Measurements from ENCODE around the gene SDK2. TPM values are rescaled to one million over a fixed set of nuclear protein-coding genes. Genes with fewer than 3 reads are reported as not detected.
A peak's percentile ranks its signal among the peaks of the same experiment; 100 is the strongest.

Gene SDK2
- polyA plus RNA-seq, 2 donors, result 0.29 to 0.55 TPM

DNA sequence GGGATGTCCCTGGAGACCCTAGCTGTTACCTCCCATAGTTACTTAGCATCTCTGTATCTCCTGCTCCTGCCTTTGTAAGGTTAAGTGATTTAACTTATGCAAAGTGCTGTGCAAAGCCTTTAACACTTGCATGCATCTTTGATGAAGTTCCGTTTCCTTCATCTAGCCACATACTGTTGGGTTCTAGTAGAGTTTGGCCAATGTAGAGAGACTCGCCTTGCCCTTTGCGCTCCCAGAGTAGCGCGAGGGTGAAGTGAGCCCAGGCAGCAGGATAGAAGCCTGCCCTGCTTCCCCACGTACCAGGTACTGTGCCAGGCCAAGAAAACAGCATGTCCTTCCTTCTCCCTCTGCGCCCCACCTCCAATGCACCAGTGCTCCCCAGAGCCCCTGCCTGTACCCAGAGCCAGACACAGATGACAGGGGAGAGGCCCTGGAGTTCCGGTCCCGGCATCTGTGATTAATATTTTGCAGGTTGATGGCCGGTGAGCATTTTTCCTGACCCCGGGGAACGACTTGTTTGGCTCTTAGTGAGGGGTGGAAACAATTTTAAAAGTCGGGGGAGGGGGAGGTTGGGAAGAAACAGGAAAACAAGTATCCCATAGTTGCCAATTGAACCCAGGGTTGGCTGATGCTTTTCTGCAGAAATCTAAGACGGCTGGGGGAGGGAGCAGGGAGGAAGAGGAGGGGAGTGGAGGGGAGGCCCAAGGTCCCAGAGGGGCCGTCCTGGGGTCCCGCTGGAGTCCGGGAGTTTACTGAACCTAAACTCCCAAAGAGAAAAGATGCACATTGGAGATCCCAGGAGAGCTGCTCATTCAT lies 319.3 kb downstream of the SDK2 start:
- Histone ChIP-seq H3K27me3 (ENCODE audit: control insufficient read depth in 1 of 2, insufficient read depth in 2 of 2, low read length in 2 of 2) (no peaks in the 10 kb centered on the region), H3K36me3 (ENCODE audit: control insufficient read depth in 2 of 2, insufficient read depth in 2 of 2, low read length in 1 of 2) (no peaks in the 10 kb centered on the region), H3K27ac (ENCODE audit: low read depth in 2 of 2, low read length in 1 of 2) (no peak overlapping the region), H3K4me1 (ENCODE audit: control insufficient read depth in 2 of 2, insufficient read depth in 2 of 2, low read length in 1 of 2) (peaks cover 0 to 9% of the 10 kb centered on the region in 2 donors), H3K4me3 (ENCODE audit: low read depth in 1 of 2, low read length in 2 of 2) (no peak overlapping the region), H3K9me3 (ENCODE audit: control insufficient read depth in 2 of 2, insufficient read depth in 1 of 2, low read depth in 1 of 2, low read length in 1 of 2) (no peaks in the 10 kb centered on the region)
- WGBS, 2 donors, result 70 to 77% methylated on average over 17 of the region's 17 CpGs

DNA sequence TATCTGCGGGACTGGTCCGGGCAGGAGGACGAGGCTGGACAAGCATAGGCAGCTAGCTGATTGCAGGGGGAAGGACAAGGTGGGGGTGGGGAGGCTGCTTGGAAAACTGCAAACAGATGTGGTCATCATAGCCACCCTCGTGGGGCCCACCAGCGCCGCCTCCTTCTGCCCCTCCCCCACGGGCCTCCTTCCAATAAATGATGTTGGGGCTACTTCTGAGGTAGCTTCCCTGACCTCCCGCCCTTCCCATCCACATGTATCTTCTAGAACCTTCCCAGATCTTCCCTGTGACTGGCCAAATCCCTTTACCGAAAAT lies 320.1 kb downstream of the SDK2 start:
- Histone ChIP-seq H3K36me3 (ENCODE audit: control insufficient read depth in 2 of 2, insufficient read depth in 2 of 2, low read length in 1 of 2) (no peaks in the 10 kb centered on the region), H3K4me3 (ENCODE audit: low read depth in 1 of 2, low read length in 2 of 2) (no peak overlapping the region), H3K27ac (ENCODE audit: low read depth in 2 of 2, low read length in 1 of 2) (no peak overlapping the region), H3K4me1 (ENCODE audit: control insufficient read depth in 2 of 2, insufficient read depth in 2 of 2, low read length in 1 of 2) (peaks cover 0 to 9% of the 10 kb centered on the region in 2 donors), H3K9me3 (ENCODE audit: control insufficient read depth in 2 of 2, insufficient read depth in 1 of 2, low read depth in 1 of 2, low read length in 1 of 2) (no peaks in the 10 kb centered on the region), H3K27me3 (ENCODE audit: control insufficient read depth in 1 of 2, insufficient read depth in 2 of 2, low read length in 2 of 2) (no peaks in the 10 kb centered on the region)
- WGBS, 2 donors, result 48 to 50% methylated on average over 8 to 9 of the region's 9 CpGs

DNA sequence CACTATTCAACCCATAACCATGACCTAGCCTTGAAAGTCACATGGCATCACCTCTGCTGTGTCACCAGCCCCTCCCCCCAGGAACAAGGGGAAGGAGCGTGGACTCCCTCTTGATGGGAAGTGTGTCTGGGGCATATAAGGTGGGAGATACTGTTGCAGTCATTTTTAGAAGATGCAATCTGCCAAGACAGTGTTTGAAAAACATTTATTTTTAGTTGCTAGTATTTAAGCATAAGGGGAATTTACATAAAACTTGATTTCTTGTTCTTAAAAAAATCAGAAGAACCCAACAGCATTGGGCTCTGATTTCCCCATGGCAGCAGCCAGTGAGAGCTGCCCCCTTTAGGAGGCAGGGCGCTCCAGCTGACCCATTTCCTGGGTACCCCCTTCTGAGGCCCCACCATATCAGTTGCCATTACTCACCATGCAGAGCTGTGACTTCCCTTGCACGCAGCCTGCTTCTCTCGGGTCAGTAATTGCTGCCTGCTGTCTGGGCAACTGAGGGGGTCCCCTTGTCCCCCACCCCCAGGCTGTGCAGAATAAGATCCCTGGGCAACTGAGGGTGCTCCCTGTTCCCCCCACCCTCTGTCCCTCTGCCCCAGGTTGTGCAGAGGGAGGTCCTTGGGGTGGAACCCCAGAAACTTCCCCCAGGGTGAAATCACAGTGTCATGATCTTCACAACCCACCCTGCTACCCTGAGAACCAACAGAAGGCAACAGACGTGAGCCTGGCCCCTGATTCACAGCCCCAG lies 320.7 kb downstream of the SDK2 start:
- Histone ChIP-seq H3K27ac (ENCODE audit: low read depth in 2 of 2, low read length in 1 of 2) (no peak overlapping the region), H3K36me3 (ENCODE audit: control insufficient read depth in 2 of 2, insufficient read depth in 2 of 2, low read length in 1 of 2) (no peaks in the 10 kb centered on the region), H3K27me3 (ENCODE audit: control insufficient read depth in 1 of 2, insufficient read depth in 2 of 2, low read length in 2 of 2) (no peaks in the 10 kb centered on the region), H3K4me3 (ENCODE audit: low read depth in 1 of 2, low read length in 2 of 2) (no peak overlapping the region), H3K4me1 (ENCODE audit: control insufficient read depth in 2 of 2, insufficient read depth in 2 of 2, low read length in 1 of 2) (peaks cover 0 to 9% of the 10 kb centered on the region in 2 donors), H3K9me3 (ENCODE audit: control insufficient read depth in 2 of 2, insufficient read depth in 1 of 2, low read depth in 1 of 2, low read length in 1 of 2) (no peaks in the 10 kb centered on the region)
- whole genome bisulfite sequencing, 2 donors, result 41 to 56% methylated on average over 5 of the region's 5 CpGs

DNA sequence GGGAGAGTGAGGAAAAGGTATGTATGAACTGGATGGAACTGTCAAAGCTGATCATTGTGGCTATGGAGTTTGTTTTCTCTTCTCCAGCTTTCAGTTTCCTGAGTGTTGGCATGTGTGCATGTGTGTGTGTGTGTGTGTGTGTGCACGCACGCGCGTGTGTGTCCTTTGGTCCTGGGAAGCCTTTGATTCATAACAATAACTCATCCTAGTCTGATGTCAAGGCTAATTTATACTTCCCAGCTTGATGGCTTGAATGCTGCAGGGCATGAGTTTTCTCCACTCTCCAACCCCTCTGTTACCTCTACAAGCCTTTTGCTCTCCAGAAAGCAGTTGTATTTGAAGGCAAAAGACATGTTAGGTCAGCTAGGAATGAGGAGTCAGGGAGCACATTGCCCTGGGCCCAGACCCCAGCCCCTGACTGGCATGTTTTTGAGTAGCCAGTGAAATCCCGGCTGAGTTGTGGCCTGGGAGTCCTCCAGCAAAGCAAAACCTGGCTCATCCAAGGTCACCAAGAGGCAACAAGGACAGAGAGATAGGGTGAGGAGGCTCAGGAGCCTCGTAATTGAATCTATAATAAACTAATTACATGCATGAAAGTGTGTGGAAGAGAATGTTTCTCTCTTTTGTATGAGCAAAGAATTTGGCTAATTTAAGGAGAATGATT lies 323.5 kb downstream of the SDK2 start:
- Histone ChIP-seq H3K4me3 (ENCODE audit: low read depth in 1 of 2, low read length in 2 of 2) (no peak overlapping the region), H3K4me1 (ENCODE audit: control insufficient read depth in 2 of 2, insufficient read depth in 2 of 2, low read length in 1 of 2) (peaks cover 2 to 20% of the 10 kb centered on the region in 2 donors), H3K9me3 (ENCODE audit: control insufficient read depth in 2 of 2, insufficient read depth in 1 of 2, low read depth in 1 of 2, low read length in 1 of 2) (no peaks in the 10 kb centered on the region), H3K36me3 (ENCODE audit: control insufficient read depth in 2 of 2, insufficient read depth in 2 of 2, low read length in 1 of 2) (no peaks in the 10 kb centered on the region), H3K27me3 (ENCODE audit: control insufficient read depth in 1 of 2, insufficient read depth in 2 of 2, low read length in 2 of 2) (no peaks in the 10 kb centered on the region), H3K27ac (ENCODE audit: low read depth in 2 of 2, low read length in 1 of 2) (no peak overlapping the region)
- 47 to 48% methylated on average over 6 of the region's 6 CpGs for WGBS, 2 donors

DNA sequence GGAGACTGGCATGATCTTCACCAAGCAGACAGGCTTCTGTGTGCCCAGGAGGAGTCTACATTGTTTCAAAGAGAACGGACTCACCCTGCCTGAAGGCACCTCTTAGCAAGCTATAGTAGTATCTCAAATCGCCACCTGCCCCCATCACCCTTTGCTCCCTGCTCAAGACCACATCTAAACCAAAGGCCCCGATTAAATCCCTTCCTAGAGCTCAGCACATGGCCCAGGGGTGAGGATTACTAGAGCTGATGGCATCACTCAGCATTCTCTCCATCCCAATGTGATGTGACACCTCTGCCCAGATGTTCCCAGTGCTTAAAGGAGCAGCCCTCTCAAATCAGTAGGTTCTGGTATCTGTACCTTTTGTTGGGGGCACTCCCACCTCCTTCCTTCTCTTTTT lies 324.5 kb downstream of the SDK2 start:
- Histone ChIP-seq H3K9me3 (ENCODE audit: control insufficient read depth in 2 of 2, insufficient read depth in 1 of 2, low read depth in 1 of 2, low read length in 1 of 2) (no peaks in the 10 kb centered on the region), H3K4me1 (ENCODE audit: control insufficient read depth in 2 of 2, insufficient read depth in 2 of 2, low read length in 1 of 2) (peaks cover 2 to 20% of the 10 kb centered on the region in 2 donors), H3K27ac (ENCODE audit: low read depth in 2 of 2, low read length in 1 of 2) (no peak overlapping the region), H3K27me3 (ENCODE audit: control insufficient read depth in 1 of 2, insufficient read depth in 2 of 2, low read length in 2 of 2) (no peaks in the 10 kb centered on the region), H3K4me3 (ENCODE audit: low read depth in 1 of 2, low read length in 2 of 2) (no peak overlapping the region), H3K36me3 (ENCODE audit: control insufficient read depth in 2 of 2, insufficient read depth in 2 of 2, low read length in 1 of 2) (no peaks in the 10 kb centered on the region)
- WGBS, 2 donors, result 61 to 87% methylated on average over 3 of the region's 3 CpGs

DNA sequence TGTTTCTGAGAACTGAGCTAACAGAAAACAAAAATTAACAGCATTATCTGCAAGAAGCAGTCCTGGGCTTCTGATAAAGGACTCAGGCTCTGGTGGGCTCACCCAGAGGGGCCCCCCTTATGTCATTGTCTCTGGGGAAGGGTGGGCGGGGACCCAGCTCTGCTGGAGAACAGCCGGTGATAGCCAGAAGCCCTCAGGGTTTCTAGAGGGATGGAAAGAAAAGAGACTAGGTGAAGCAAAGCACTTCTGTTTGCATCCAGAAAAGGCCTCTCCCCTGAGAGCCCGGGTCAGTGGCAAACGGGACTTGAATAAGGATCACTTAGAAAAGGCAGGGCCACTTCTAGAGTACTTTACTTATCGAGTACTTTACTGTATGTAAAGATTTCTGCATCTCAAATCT lies 325.4 kb downstream of the SDK2 start:
- no peak overlapping the region for H3K27ac ChIP-seq (ENCODE audit: low read depth in 2 of 2, low read length in 1 of 2)
- no peaks in the 10 kb centered on the region for H3K9me3 ChIP-seq (ENCODE audit: control insufficient read depth in 2 of 2, insufficient read depth in 1 of 2, low read depth in 1 of 2, low read length in 1 of 2)
- H3K4me1 ChIP-seq (ENCODE audit: control insufficient read depth in 2 of 2, insufficient read depth in 2 of 2, low read length in 1 of 2), result peaks cover 2 to 21% of the 10 kb centered on the region in 2 donors
- 47 to 66% methylated on average over 5 of the region's 5 CpGs for WGBS, 2 donors
- H3K36me3 ChIP-seq (ENCODE audit: control insufficient read depth in 2 of 2, insufficient read depth in 2 of 2, low read length in 1 of 2), result no peaks in the 10 kb centered on the region
- no peak overlapping the region for H3K4me3 ChIP-seq (ENCODE audit: low read depth in 1 of 2, low read length in 2 of 2)
- H3K27me3 ChIP-seq (ENCODE audit: control insufficient read depth in 1 of 2, insufficient read depth in 2 of 2, low read length in 2 of 2), result no peaks in the 10 kb centered on the region

DNA sequence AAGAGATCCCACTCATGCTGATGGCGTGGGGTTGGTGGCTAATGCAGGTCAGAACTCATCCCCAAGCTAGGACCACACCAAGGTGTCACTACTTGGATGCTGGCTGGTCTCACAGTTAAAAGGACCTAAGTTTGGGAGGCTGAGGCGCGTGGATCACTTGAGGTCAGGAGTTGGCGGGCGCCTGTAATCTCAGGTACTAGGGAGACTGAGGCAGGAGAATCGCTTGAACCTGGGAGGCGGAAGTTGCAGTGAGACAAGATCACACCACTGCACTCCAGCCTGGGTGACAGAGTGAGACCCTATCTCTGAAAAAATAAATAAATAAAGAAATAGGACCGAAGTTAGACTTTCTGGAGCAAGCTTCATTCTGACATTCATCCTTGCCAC lies 325.8 kb downstream of the SDK2 start:
- Histone ChIP-seq H3K4me3 (ENCODE audit: low read depth in 1 of 2, low read length in 2 of 2) (no peak overlapping the region), H3K4me1 (ENCODE audit: control insufficient read depth in 2 of 2, insufficient read depth in 2 of 2, low read length in 1 of 2) (peaks cover 2 to 17% of the 10 kb centered on the region in 2 donors), H3K27ac (ENCODE audit: low read depth in 2 of 2, low read length in 1 of 2) (no peak overlapping the region), H3K36me3 (ENCODE audit: control insufficient read depth in 2 of 2, insufficient read depth in 2 of 2, low read length in 1 of 2) (no peaks in the 10 kb centered on the region), H3K9me3 (ENCODE audit: control insufficient read depth in 2 of 2, insufficient read depth in 1 of 2, low read depth in 1 of 2, low read length in 1 of 2) (no peaks in the 10 kb centered on the region), H3K27me3 (ENCODE audit: control insufficient read depth in 1 of 2, insufficient read depth in 2 of 2, low read length in 2 of 2) (no peaks in the 10 kb centered on the region)
- WGBS, 2 donors, result 89 to 90% methylated on average over 8 of the region's 8 CpGs

DNA sequence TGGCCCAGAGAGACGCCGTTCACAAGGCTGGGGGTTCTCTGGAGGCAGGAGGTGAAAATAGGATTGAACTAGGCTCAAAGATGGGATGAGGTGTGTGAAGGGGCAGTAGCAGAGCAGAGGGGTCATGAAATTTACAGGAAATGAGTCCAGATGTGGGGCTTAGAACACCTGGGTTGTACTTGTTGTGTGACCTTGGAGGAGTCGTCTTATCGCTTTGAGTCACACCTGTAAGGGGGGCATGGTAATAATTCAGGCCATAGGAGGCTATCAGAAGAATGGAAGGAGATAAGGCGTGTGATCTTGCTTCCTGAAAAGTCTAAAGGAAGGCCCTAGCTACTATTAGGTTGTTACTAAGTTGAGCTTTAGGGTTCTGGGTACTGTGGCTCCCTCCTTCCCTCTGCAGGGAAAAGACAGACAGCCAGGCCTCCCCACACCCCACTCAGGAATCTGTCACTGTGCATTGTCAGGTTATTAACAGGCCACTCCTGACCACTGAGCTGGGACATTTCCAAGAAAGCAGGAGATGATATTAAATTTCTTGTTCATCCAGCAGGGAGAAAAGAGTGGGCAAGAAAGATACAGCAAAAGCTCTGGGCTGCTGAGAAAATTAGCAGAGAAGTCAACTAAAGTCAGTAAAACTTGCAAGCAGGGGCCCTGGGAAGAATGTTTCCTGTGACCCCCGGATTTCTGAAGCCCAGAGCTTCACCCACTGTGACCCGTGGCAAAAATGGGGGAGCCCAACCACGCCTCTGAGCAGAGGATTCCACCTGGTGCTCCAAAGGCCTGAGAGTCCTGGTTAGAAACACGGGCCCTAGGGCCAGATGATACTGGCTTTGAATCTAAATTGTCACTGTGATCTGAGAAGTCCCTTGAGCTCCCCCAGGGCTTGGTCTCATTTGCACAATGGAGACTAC lies 326.5 kb downstream of the SDK2 start:
- H3K36me3 ChIP-seq (ENCODE audit: control insufficient read depth in 2 of 2, insufficient read depth in 2 of 2, low read length in 1 of 2), result no peaks in the 10 kb centered on the region
- H3K4me3 ChIP-seq (ENCODE audit: low read depth in 1 of 2, low read length in 2 of 2), result no peak overlapping the region
- H3K27ac ChIP-seq (ENCODE audit: low read depth in 2 of 2, low read length in 1 of 2), result peak overlapping the region in 1 of 2 donors; percentile 20
- peaks cover 2 to 15% of the 10 kb centered on the region in 2 donors for H3K4me1 ChIP-seq (ENCODE audit: control insufficient read depth in 2 of 2, insufficient read depth in 2 of 2, low read length in 1 of 2)
- H3K9me3 ChIP-seq (ENCODE audit: control insufficient read depth in 2 of 2, insufficient read depth in 1 of 2, low read depth in 1 of 2, low read length in 1 of 2), result no peaks in the 10 kb centered on the region
- no peaks in the 10 kb centered on the region for H3K27me3 ChIP-seq (ENCODE audit: control insufficient read depth in 1 of 2, insufficient read depth in 2 of 2, low read length in 2 of 2)
- WGBS, 2 donors, result 61 to 66% methylated on average over 9 of the region's 9 CpGs

DNA sequence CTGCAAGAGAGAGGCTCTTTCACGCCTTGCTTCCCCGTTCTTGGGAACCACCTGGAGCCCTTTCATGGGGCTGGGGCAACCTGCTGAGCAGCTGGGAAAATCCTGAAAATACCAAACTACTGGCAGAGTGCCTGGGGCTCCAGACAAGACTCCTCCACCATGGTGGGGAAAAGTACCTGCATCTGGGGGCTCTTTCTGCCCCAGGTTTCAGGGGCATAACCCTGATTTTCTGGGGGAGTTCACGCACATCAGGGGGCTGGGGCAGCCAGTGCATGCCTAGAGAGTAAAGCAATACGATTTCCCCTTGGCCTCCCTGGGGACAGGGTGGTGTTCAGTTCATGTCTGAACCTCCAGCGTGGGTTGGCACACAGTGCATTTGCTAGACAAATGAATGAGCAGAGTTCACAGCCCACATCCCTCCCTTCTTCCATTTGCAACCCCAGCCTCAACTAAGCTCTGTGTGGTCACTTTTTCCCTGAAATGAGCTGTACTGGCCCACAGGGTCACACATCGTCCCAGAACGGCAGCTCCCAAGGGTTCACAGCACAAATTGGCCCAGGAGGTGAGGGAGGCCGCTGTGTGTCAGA lies 327.2 kb downstream of the SDK2 start:
- 41% methylated on average over 8 of the region's 8 CpGs for WGBS, 2 donors
- Histone ChIP-seq H3K4me3 (ENCODE audit: low read depth in 1 of 2, low read length in 2 of 2) (no peak overlapping the region), H3K4me1 (ENCODE audit: control insufficient read depth in 2 of 2, insufficient read depth in 2 of 2, low read length in 1 of 2) (peaks cover 2 to 15% of the 10 kb centered on the region in 2 donors), H3K9me3 (ENCODE audit: control insufficient read depth in 2 of 2, insufficient read depth in 1 of 2, low read depth in 1 of 2, low read length in 1 of 2) (no peaks in the 10 kb centered on the region), H3K36me3 (ENCODE audit: control insufficient read depth in 2 of 2, insufficient read depth in 2 of 2, low read length in 1 of 2) (no peaks in the 10 kb centered on the region), H3K27me3 (ENCODE audit: control insufficient read depth in 1 of 2, insufficient read depth in 2 of 2, low read length in 2 of 2) (no peaks in the 10 kb centered on the region), H3K27ac (ENCODE audit: low read depth in 2 of 2, low read length in 1 of 2) (peak overlapping the region in 1 of 2 donors; percentile 65)
